Uterus (tissue), 2 donors: Measurements from ENCODE around the gene LCN10.

Experiments
- CTCF ChIP-seq, 4 experiments: fragments of 200-600 bp in 2 of 4; fragments of 450-650 bp in 2 of 4; sonication (generic) in 2 of 4; IDR thresholded peaks; one replicate each; pipeline ENCODE4 v1.5.1; 2016 to 2019; ENCODE audit warnings: antibody characterized with exemption in 4 of 4, mild to moderate bottlenecking in 2 of 4, moderate library complexity in 1 of 4
- POLR2A ChIP-seq, 2 donors: fragments of 450-650 bp; IDR thresholded peaks; one replicate each; pipeline ENCODE4 v1.6.1; 2016; ENCODE audit warnings: antibody characterized with exemption in 2 of 2, mild to moderate bottlenecking in 1 of 2, moderate library complexity in 1 of 2

GRCh38 chr9:136697821-136698526 lies 44.8 kb downstream of the LCN10 start:
- no peak for TF ChIP-seq CTCF (IDR thresholded peaks at IDR 0.05)
- no peak for TF ChIP-seq POLR2A (IDR thresholded peaks at IDR 0.05)
